GM18520 (cell line): Measurements from ENCODE around the gene ZNF562.
A peak's percentile ranks its signal among the peaks of the same experiment; 100 is the strongest.

Experiments used
- ATAC-seq: cut with Tn5 transposase; IDR thresholded peaks from one replicate; pipeline ENCODE4 v1.9.1; 2021; ENCODE audit not compliant: unreplicated experiment

ZNF562 gene

DNA sequence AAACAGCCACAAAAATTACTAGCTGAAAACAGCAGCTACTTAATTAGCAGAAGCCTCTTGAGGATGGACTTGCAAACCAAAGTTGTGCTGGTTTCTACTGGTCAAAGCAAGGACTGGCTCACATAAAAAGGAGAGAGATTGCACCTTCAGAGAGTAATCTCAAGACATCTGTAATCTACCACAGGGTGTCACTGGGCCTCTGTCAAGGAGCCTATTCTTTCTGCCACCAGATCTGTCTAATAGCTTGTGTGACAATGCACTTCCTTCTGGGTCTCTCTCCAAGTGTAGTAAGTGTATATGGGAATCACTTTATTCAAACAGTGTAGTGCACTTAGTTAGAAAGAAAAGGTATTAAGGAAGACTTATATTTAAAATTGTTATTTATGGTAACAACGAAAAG is 29.4 kb downstream of the ZNF562 start:
- ATAC-seq: no peak

DNA sequence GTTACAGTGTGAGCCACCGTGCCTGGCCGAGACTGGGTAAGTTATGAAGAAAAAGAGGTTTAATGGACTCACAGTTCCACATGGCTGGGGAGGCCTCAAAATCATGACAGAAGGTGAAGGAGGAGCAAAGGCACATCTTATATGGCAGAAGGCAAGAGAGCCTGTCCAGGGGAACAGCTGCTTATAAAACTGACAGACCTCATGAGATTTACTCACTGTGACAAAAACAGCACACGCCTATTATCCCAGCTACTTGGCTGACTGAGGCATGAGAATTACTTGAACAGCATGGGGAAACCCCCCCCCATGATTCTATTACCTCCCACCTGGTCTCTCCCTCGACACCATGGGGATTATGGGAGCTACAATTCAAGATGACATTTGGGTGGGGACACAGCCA is 30.4 kb downstream of the ZNF562 start:
- ATAC-seq: no peak

DNA sequence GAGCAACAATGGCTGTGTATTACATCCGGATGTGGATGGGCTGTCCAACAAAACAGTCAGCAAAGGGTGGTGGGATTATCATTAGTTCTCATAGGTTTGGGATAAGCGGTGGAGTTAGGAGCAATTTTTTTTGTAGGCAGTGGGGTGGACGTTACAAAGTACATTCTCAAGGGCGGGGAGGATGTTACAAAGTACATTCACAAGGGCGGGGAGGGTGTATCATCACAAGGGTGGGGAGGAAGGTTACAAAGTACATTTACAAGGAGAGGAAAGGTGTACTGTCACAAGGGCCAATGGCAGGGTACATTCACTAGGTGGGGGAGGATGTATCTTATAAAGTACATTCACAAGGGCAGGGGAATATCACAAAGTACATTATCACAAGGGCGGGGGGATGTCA is 33.1 kb downstream of the ZNF562 start:
- ATAC-seq: no peak

DNA sequence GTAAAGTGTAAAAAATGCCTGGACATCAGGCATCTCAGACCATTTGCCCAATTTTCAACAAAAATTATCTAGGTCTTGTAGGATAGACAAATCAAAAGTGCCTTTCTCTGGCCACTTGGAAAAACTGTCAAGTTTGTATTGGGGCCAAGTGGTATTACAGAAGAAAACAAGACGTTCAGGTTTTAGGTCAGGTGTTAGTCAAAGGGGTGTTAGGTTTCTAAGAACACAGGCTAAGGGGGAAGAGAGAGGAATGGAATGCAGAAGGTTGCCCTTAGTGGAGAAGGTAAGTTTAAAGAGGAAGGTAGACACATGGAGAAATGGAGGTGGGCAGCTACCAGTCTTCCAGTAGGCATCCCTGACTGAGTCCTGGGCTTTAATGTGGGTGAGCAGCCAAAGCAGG is 33.9 kb downstream of the ZNF562 start:
- no peak for ATAC-seq

DNA sequence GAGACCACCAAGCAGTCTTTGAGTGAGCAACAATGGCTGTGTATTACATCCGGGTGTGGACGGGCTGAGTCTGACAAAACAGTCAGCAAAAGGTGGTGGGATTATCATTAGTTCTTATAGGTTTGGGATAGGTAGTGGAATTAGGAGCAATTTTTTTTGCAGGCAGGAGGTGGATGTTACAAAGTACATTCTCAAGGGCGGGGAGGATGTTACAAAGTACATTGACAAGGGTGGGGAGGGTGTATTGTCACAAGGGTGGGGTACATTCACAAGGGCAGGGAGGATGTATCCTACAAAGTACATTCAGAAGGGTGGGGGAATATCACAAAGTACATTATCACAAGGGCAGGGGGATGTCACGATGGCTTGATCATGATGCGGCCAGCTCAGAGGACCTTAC is 38.9 kb downstream of the ZNF562 start:
- ATAC-seq: no peak

DNA sequence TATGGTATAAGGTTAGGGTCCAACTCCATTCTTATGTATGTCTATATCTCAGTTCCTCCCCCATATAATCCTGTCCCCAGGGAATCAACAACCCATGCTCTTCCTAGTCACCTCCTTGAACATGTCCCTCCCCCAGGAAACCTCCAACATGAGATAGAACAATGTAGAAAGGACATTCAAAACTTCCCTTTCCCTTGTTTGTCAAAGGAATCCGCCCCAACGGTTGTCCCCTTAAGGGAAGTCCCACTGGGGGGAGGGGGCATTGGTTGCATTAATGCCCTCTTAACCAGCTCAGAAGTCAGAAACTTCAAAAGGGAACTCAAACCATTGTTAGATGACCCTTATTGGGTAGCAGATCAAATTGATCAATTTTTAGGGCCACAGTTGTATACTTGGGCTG is 47.0 kb downstream of the ZNF562 start:
- no peak for ATAC-seq

DNA sequence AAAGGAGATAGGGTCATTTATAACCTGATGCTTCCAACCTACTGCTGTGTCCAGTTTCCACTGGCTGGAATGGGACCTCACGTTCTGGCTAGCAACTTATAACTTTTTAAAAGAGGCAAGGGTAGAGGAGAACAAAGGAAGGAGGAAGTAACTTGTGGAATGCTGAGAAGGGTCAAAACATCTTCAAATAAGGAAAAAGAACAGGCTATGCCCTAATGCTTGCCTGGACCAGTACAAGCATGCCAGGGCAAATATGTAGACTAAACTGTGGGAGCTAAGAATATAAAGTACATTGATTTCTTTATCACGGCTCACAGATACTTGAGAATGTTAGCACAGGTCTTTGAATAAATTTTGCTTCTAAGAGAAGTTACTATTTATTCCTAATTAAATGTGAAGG is 52.4 kb downstream of the ZNF562 start:
- ATAC-seq: no peak

DNA sequence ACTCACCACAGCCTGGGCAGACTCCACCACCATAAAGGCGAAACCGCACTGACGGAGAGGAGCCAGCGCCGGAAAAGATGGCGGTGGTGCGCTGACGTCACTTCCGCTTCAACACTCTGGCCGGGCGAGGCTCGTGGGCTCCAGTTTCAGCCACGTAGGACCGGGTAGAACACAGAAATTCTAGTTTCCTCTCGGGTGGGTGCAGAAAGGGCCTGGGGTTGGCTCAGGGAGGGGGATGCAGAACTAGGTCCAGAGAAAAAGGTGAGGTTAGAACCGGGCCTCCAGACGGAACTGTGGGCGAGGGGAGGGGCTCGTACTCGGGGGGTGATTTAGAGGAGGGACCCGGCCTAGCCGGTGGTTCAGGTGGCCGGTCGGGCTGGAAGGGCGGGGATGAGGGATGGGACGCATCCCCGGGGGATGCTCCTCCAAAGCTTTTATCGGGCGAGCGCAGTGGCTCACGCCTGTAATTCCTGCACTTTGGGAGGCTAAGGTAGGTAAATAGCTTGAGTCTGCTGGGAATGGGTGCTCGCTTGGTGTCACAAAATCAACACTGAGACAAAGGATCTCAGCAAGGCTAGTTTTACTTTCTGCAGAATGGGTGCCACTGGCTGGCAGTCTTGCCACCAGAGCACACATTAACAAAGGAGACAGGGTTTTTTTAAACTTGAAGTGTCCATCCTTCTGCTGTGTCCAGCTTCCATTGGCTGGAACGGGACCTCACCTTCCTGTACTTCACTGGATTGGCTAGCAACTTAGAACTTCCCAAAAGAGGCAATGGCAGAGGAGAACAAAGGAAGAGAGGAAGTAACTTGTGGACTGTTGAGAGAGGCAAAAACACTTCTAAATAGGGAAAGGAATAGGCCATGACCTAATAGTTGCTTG is 53.5 kb downstream of the ZNF562 start, which contains the start of gene ZNF561:
Gene ZNF561, minus strand, starts transcription at position 77 of the 882 bp plus-strand sequence. CDS start 1,776 bp downstream, outside the sequence.
- peak; percentile 54 for ATAC-seq

DNA sequence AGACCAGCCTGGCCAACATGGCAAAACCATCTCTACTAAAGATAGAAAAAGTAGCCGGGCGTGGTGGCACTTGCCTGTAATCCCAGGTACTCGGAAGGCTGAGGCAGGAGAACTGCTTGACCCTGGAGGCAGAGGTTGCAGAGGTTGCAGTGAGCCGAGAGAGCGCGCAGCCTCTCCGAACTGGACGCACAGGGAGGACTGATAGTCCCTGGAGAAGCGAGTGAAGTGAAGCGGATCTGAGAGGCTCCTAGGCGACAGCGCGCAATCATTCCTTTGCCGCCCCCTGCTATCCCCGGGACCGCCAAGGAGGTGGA is 54.1 kb downstream of the ZNF562 start:
- no peak for ATAC-seq

DNA sequence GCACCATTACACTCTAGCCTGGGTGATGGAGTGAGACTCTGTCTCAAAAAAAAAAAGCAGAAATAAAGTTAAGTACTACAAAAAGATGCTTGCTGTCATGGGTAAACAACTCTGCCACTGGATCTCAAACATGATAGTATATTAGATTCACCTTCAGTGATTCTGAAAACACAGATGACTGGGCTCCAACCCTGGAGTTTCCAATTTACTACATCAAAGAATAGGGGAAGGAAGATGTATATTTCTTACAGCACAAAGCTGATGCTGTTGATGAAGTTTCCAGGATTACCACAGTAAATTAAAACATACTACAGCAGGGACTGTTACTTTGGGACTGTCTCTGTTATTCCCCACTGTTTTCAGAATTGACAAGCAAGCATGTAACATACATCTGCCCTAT is 59.1 kb downstream of the ZNF562 start:
- no peak for ATAC-seq

DNA sequence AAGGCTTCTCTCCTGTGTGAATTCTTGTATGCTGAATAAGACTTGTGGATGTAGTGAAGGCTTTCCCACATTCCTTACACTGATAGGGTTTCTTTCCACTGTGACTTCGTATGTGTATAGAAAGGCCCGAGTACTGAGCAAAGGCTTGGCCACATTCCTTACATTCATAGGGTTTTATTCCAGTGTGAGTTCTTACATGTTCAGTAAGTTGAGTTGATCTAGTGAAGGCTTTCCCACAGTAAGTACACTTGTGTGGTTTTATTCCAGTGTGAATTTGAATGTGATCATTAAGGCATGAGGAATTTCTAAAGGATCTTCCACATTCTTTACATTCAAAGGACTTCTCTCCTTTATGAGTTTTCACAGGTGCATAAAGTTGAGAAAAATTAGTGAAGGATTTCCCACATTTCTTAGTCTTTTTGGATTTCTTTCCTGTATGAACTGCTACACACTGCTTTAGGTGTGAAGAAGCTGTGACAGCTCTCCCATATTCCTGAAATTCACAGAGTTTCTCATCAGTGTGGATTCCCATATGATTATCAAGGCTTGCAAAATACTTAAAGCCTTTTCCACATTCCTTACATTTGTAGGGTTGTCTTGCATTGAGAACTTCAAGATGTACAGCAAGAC is 64.3 kb downstream of the ZNF562 start:
- no peak for ATAC-seq

DNA sequence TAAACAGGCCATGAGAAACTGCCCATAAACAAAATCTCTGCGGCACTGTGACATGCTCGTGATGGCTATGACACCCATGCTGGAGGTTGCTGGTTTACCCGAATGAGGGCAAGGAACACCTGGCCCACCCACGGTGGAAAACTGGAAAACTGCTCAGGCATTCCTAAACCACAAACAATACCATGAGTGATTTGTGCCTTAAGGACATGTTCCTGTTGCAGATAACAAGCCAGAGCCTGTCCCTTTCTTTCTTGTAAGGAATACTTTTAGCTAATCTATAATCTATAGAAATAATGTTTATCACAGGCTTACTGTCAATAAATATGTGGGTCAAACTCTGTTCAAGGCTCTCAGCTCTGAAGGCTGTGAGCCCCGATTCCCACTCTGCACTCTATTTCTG is 66.0 kb downstream of the ZNF562 start:
- no peak for ATAC-seq

DNA sequence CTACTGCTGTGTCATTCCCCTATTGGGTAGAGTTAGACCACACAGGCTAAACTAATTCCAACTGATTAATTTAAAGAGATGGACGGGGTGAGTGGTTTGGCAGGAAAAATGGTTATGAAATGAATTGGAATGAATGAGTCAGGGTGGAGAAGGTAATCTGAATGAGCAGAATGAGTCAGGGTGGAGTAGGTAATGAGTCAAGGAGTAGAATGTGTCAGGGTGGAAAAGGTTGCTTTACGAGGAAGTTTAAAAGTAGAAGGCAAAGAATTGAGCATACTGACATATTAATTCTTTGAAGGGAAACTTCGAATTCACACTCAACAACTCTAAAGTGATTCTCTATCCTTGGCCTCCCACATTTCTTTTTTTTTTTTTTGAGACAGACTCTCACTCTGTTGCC is 77.9 kb downstream of the ZNF562 start:
- ATAC-seq: no peak
